GM21528 (cell line): ENCODE data around the gene IFNG.
A peak's percentile ranks its signal among the peaks of the same experiment; 100 is the strongest.

ENCODE experiments used
- ATAC-seq: cut with Tn5 transposase; IDR thresholded peaks from one replicate; pipeline ENCODE4 v1.9.1; 2021; ENCODE audit warnings: mild to moderate bottlenecking, moderate library complexity; ENCODE audit not compliant: unreplicated experiment, low FRiP score

Gene IFNG

GRCh38 chr12:68169213-68169889 lies 9.8 kb upstream of the IFNG start:
- ATAC-seq: no peak

GRCh38 chr12:68166317-68166831 lies 6.8 kb upstream of the IFNG start:
- no peak for ATAC-seq

- peak; percentile 55 for ATAC-seq
These were observed 4.1 kb upstream of the IFNG start for GRCh38 chr12:68163560-68164081.

- no peak for ATAC-seq
These were observed 2.8 kb upstream of the IFNG start for GRCh38 chr12:68162374-68162773.

GRCh38 chr12:68158432-68158831 lies 1.1 kb downstream of the IFNG start:
- no peak for ATAC-seq

- no peak for ATAC-seq
These were observed 2.2 kb downstream of the IFNG start for GRCh38 chr12:68157380-68157779.

- ATAC-seq: no peak
These were observed 2.9 kb downstream of the IFNG start for GRCh38 chr12:68156636-68157035.

GRCh38 chr12:68154779-68155178 lies 4.8 kb downstream of the IFNG start:
- ATAC-seq: no peak

- ATAC-seq: no peak
These were observed 11.1 kb downstream of the IFNG start for GRCh38 chr12:68148261-68148951.

GRCh38 chr12:68140556-68140955 lies 19.0 kb downstream of the IFNG start:
- ATAC-seq: no peak

- ATAC-seq: no peak
These were observed 19.6 kb downstream of the IFNG start for GRCh38 chr12:68139941-68140340.

- no peak for ATAC-seq
These were observed 20.5 kb downstream of the IFNG start for GRCh38 chr12:68139001-68139400.

GRCh38 chr12:68138480-68138879 lies 21.1 kb downstream of the IFNG start:
- no peak for ATAC-seq

- ATAC-seq: no peak
These were observed 22.2 kb downstream of the IFNG start for GRCh38 chr12:68137335-68137830.

GRCh38 chr12:68135520-68135919 lies 24.0 kb downstream of the IFNG start:
- ATAC-seq: no peak

GRCh38 chr12:68131867-68132414 lies 27.6 kb downstream of the IFNG start:
- ATAC-seq: no peak

- ATAC-seq: no peak
These were observed 29.6 kb downstream of the IFNG start for GRCh38 chr12:68129979-68130378.

- no peak for ATAC-seq
These were observed 37.2 kb downstream of the IFNG start for GRCh38 chr12:68122236-68122920.

- no peak for ATAC-seq
These were observed 38.4 kb downstream of the IFNG start for GRCh38 chr12:68121143-68121542.

GRCh38 chr12:68119724-68120211 lies 39.8 kb downstream of the IFNG start:
- ATAC-seq: peak; percentile 89

- ATAC-seq: peak; percentile 54
These were observed 40.3 kb downstream of the IFNG start for GRCh38 chr12:68119250-68119649.
